GM12878 (cell line): ENCODE measurements around the gene SCUBE3.

Source experiments
- ATF2 ChIP-seq: IDR thresholded peaks from 2 replicates; pipeline ENCODE4 v1.6.1; 2012; ENCODE audit warnings: low read length, inconsistent platforms
- CBX5 ChIP-seq: sonication (generic); IDR thresholded peaks from 2 replicates; pipeline ENCODE4 v1.6.1; 2016; ENCODE audit warnings: low read depth, moderate library complexity, mild to moderate bottlenecking, inconsistent platforms

- TF ChIP-seq CBX5 = no peak
- TF ChIP-seq ATF2 = no peak
Observed at GRCh38 chr6:35219683-35220326, 6.0 kb downstream of the SCUBE3 start.
